Stimulated activated CD8-positive, alpha-beta memory T cell treated with anti-CD3 and anti-CD28 coated beads, Interleukin-4, amount 100 ng/mL, for 1 hour (primary cell): Measurements from ENCODE around the gene PPP1R14C.

Experiments used
- DNase-seq, 2 donors: peaks; one replicate each; pipeline ENCODE4 v3.0.0-alpha.2; 2020; ENCODE audit warnings: low read depth in 2 of 2, low spot score in 1 of 2

Gene PPP1R14C

DNA sequence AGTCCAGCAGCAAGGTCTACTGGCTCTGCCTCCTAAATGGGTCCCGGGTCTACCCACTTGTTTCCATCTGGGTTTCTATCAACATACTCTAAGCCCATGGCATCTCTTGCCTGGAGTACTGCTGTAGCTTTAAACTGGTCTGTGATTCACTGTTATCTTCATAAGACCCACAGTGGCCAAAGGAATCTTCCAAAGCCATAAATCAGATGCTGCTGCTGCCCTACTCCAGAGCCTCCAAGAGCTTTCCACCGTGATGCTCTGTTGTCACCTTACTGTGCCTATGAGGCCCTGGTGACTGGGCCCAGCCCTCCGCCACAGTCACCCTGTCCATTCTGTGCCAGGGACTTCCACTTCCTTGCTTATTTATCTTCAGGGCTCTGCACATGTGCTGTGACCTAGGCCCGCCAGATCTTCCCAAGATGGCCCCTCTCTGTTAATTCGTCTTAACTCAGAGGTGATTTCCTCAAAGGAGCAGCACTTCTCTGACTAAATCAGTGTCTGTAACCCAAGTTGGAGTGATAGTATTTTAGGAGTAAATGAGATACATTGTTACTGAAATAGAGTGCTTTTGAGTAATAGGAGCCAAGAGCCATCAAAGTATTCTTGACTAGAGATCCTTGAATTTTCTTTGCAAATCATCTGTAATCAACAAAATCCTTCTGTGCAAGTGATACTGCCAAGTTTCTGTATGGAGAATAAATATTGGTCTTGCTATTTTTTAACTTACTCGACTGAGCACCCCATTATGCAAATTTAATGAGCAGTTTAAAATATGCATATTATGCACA, 102.5 kb downstream of the PPP1R14C start:
- no peak for DNase-seq

DNA sequence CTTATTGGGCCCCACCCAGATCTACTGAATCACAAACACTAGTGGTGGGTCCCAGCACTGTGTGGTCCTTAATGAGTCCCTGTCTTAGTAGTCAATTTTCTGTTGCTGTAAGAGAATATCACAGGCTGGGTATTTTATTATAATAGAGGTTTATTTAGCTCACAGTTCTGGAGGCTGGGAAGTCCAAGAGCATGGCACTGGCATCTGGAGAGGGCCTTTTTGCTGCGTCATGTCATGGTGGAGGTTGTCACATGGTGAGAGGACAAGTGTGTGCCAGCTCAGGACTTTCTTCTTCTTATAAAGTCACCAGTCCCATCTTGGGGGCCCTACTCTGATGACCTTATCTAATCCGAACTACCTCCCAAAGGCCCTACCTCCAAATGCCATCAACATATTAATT, 105.0 kb downstream of the PPP1R14C start:
- no peak for DNase-seq

DNA sequence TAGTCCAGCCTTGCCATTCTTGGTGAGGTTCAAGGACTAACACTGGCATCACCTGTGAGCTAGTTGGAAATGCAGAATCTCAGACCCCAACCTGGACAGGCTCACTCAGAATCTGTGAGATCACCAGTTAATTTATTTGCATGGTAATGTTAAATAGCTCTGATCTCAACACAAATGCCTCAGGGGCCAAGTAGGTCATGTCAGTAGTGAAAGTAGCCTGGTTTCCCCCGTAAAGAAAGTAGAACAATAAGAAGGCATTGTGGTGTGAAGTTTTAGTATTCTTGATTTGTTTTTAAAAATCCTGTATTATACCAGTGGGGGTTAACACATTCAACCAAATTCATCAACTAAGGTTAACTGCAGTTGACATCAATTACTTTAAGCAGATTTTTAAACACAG, 105.5 kb downstream of the PPP1R14C start:
- DNase-seq, result no peak

DNA sequence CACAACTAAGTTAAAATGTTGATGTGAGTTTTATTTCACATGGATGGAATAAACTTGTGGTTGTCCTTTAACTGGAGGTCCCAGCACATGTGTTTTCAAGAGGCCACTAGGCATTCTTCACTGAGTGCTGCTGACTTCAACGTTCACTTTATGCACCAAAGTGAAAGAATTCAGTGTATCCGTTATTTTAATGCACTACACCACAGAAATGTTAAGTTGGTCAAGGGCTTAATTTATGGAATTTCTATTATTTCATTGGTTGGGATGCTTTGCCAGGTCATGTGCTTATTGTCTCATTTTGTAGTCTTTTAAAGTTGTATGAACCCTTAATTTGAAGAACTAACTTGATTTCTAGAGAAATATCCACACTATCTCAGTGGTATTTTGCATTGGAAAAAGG, 106.4 kb downstream of the PPP1R14C start:
- no peak for DNase-seq

DNA sequence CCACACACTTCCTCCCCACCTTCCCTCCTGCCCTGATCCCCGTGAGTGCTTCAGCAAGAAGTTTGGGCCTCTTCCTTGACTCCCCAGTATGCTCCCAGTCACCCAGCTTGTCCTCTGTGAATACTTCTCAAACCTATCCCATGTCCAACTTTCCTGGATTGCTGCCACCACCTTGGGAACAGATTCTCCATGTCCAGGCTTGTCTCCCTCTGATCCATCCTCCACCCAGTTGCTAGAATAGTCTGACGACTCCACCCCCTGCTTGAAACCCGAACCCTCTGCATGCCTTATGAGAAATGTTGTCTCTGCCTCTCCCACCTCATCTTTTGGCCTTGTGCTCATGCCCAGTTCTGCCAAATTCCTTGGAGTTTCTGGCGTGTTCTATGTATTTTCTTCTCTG, 108.0 kb downstream of the PPP1R14C start:
- no peak for DNase-seq

DNA sequence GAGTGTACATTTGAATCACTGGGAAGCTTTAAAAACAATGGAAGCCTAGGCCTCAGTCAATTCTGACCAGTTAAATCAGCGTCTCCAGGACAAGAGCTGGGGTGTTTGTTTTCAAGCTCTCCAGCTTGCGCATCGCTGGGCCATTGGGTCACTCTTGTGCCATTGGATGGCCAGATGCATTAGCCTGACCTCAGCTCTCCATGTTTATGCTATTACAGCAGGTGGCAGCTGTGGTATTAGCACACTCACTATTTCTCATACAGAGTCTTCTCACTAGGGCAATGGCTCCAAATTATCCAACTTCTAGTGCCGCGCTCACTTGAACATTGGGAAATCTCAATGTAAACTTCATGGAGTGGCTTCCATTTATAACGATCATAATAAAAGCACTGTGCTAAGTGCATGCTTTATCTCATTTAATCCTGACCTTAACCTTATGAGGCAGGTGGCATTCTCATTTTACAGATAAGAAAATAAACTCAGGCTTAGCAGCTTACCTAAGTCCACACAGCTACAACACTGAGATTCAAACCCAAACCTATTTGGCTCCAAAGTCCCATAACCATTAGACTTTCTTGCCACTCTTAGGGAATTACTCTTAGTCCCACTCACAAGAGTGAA, 108.8 kb downstream of the PPP1R14C start:
- DNase-seq, result no peak

DNA sequence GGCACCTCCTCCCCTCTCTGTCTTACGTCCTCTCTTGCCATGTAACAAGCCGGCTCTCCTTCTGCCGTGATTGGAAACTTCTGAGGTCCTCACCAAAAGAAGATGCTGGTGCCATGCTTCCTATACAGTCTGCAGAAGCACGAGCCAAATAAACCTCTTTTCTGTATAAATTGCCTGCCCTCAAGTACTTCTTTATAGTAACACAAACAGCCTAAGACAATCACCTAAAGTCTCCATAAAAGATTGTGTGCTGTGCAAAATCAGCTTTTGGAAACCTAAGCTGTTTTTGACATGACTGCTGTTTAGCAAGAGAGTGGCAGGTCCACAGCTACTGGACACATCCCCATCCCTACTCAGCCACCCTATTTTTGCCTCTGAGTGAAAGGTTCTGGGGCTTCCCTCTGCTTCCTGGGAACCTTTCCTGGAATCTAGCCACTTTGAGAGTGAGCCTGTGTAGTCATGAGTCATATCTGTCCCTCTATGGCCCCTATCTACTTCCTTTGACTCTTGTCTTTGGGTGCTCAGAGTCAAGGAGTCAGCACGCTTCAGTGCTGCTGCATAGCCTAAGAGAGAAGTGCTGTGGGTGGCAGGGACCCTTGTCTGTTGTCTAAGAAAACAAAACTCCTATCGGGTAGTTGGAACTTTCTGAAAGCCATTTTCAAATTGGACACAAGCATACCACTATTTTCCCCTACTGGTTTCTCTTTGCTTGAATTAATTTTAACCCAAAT, 110.0 kb downstream of the PPP1R14C start:
- no peak for DNase-seq

DNA sequence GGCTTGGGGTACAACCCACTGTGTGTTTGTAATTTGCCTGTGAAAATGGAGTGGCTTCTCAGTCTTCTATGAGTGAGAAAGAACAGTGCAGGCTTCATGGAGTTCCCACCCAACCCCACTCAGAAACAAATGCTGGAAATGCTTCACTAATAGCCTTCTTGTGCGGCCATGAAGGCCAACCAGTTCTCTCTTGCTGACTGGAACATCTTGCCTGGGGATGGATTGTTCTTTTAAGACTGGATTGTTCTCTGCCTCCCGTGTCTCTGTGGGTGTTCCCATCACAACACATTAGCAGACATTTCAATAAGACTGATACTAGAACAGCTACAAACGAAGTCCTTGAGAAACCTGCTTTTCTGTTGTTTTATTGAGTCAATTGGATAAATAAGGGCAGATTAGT, 110.6 kb downstream of the PPP1R14C start:
- DNase-seq, result no peak

DNA sequence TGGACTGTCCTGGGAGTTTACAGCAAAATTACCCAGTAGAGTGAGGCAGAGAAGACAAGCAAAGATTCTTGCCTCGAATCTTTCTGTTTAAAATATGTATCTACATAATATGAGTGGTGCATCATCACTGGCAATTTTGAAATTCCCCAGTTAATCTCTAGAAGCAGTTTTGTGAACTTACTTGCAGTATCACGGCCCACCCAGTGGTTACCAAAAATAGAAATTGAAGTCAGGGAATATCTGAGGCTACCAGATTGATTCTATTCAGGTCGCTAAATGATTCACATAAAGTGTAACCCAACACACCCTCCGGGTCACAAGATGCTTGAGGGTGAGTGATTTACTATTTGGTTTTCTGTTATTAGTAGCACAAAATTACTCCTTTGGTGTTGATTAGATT, 111.9 kb downstream of the PPP1R14C start:
- DNase-seq, result no peak

DNA sequence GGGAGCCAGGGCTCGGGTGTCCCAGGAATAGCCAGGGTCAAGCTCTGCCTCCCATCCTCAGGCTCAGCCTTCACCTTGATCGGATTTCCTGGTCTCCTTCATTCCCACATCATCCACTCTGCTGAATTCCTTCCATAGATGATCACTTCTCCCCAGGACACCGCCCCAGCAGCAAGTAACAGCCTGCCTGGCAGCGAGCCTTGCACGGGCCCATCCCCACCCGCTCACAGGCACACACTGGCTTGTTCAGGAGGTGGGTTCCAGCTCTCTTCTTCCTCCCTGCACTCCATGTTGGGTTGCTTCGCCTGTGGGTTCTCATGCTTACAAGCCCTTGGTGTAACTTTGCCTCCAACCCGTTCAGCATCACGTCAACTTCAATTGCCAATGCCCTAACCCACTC, 113.0 kb downstream of the PPP1R14C start:
- no peak for DNase-seq

DNA sequence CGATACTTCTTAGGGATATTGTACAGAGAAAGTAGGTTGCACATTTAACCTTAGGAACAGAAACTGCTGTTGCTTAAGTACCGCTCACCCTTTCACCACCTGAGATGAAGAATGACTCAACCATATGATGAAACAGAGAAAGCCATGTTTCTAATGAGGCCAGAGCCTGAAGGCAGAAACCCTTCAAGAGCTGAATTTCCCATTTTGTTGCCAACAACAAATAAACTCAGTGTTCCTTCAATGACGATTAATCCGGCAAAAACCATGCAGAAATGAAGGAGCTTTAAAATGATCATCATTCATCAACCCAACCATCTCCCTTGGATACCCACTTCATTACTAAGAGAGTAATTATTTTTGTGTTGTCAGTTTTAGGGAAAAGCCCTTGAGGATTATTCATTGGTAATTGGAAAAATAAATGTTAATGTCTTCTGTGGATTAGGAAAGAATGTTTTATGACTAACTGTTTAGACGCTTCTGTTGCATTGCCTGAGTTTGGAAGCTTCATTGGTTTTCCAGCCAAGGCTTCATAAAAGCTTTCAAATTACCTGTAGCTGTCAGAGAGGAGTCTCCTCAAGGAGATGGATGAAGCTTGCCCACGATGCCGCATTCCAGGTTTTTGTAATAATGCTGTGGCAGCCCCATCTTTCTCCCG, 113.9 kb downstream of the PPP1R14C start:
- DNase-seq, result no peak

DNA sequence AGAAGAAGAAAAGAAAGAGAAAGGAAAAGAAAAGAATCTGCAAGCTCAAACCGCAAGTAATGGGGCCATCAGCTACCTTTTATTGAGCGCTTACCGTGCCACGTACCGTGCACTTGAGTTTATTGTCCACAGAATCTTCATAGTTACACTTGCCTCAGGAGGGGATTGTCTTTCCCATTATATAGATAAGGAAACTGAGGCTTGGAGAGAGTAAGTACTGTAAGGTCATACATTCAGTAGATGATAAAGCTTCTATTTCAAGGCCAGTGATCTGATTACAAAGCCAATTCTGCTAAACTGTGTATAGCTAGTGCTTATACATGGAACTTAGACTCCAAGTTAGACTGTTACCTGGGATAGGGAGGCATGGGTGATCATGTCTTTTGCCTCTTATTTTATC, 115.5 kb downstream of the PPP1R14C start:
- no peak for DNase-seq

DNA sequence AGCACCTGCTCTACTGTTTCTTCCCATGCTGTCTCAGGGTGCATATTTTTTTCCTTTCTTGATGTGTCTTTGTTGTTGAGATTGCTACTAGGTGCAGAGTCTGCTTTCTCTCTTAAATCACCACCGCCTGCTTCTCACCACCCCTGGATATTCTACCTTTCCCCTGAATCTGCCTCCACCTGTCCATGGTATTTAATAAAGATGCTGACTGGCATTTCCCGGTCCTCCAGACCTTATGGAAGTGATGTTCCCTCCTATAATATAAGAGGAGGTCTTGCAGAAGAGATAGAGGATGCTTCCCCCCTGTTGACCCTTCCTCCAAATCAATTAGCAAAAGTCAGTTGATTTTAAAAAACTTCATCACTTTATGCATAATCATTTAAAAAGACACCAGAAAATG, 118.1 kb downstream of the PPP1R14C start:
- DNase-seq, result no peak

DNA sequence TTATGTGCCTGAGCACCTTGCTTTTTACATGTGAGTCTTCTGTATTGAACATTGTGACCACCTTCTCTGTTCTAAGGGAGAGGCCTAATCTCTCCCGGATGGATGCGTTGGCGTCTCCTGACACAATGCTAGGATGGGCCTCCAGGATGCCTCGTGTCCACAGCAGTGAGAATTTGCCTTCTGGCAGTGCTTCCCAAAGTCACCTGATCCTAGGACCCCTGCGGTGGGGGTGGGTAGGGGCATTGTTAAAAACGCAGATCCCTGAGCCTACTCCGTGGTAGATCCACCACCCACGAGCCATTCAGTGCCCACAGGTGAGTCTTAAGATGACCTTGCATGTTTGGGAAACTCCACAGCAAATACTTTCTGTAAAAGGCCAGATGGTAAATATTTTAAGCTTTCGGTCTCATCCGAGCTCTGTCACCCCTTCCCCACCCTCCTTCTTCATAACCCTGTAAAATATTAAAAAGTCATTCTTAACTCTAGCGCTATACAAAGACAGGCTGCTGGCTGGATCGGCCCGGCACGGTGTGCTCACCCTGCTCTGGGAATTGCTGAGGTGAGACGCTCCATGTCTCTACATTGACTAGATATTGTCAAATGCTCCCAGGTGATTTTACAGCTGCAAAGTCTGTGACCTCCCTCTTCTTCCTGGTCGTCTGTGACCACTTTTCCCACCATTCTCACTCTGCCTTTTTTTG, 119.3 kb downstream of the PPP1R14C start:
- DNase-seq, result no peak

DNA sequence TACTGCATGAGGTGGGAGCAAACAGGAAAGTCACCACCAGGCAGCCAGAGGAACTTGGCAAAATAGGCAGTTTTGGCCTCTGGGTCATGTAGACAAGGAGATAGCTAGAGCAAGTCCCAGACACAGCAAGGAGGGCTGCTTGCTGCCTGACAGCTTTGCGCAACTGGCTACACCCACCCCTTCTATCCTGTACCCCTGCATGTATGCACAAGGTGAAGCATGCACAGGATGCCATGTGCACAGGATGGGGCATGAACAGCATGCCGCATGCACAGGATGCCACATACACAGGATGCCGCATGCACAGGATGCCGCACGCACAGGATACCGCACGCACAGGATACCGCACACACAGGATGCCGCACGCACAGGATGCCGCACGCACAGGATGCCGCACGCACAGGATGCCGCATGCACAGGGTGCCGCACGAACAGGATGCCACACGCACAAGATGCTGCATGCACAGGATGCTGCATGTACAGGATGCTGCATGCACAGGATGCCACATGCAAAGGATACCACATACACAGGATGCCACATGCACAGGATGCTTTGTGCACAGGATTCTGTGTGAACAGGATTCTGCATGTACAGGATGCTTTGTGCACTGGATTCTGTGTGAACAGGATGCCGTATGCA, 121.0 kb downstream of the PPP1R14C start:
- no peak for DNase-seq

DNA sequence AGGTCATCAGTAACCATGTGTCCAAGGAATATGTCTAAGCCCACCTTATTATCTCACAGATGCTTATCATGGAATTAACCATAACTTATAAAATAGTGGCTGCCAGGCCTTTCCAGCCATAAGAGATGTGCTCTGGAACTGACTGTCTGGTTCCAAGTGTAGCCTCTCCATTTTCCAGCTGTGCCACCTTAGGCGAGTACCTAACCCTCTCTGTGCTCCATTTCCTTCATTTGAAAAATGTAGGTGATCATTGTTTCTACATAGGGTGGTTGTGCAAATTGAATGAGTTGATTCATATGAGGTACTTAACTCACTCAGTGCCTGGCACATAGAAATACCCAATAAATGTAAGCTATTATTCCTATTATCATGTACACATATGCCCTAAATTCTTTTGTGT, 123.5 kb downstream of the PPP1R14C start:
- DNase-seq, result no peak

DNA sequence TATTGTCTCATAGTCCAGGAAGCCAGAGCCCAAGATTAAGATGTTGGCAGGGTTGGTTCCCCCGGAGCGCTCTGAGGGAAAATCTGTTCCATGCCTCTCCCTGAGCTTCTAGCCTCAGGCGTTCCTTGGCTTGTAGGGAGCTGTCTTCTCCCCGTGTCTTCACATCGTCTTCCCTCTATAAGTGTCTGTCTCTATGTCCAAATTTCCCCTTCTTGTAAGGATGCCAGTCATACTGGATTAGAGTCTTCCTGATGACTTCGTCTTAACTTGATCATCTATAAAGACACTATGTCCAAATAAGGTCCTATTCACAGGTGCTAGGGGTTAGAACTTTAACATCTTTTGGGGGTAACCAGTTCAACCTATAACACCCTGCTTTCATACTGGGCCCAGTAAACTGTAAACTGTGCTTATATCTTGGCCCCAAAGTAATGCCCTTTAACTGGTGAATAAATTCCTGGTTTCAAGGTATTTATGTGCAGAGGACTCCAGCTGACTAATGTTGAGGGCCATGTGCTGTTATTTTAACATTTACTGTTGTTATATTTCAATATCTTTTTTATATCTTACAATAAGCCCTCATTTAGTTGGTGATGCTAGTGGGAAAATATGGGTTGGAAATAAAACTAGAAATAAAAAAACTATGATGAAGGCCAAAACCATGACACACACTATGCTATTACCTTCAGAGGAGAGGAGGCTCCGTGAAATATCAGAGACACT, 124.3 kb downstream of the PPP1R14C start:
- no peak for DNase-seq

DNA sequence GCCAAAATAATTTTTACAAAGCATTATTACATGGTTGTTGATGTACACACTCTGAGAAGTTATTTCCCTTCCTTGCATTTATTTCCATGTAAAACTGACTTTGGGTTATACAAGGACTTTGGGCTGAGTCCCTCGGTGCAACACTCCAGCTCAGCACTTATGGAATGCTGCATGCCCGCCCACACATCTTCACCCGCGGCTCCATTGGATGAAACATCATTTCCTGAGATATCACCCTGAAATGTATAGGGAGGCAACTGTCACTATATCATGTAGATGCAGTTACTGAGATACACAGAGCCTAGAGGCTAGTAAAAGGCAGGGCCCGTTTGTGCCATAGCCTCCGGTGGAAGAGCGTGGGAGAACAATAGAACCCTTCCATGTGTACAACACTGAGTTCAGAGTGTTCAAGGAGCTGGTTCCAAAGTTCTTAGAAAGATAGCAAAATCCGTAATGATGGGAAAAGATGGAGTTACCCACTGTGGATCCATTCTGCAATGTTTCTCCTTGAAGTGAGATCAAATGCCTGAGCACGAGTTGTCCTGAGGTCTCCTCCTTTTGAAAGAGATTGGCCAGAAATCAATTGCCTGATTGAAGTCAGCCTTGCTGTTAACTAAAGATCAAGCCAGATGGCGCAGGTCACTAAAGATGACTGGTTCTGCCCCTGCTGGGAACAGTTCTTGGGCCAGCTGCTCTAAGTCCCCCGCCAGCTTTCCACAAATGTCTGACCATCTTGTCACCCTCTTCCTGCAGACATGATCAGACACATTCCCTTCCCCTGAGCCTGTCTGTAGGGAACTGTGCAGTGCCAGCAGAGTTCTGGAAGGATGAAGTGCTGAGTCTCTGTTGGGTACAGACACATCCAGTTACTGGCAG, 125.1 kb downstream of the PPP1R14C start:
- no peak for DNase-seq
